Endothelial cell of hepatic sinusoid (primary cell): ENCODE results near the gene TMEM135.

Experiments
- in situ Hi-C: cut with HindIII; loops from 2 replicates; pipeline ENCODE4 v1.10.0; 2017; ENCODE audit warnings: low sequenced_read_pairs

Gene TMEM135

GRCh38 chr11:87331273-87331672 lies 293.5 kb downstream of the TMEM135 start:
- in situ Hi-C loops, result no loop called here

DNA sequence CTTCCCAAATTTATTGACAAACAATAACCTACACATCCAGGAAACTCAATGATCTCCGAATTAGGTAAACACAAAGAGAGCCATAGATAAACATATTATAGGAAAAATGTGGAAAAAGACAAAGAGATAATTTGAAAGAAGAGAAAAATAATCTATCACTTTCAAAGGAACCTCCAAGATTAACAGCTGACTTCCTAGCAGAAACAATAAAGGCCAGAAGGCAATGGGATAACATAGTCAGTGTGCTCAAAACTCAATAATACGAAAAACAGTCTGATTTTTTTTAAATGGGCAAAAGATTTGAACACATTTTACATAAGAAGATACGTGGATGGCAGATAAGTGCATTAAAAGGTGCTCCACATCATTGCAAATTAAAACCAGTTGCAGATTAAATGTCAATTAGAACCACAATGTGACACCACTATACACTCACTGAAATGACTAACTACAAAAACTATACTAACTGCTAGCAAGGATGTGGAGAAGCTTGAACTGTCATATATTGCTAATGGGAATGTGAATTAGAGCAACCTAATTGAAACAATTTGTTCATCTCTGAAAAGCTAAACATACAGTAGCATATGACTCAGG lies 300.4 kb downstream of the TMEM135 start:
- in situ Hi-C loops, result no loop called here

DNA sequence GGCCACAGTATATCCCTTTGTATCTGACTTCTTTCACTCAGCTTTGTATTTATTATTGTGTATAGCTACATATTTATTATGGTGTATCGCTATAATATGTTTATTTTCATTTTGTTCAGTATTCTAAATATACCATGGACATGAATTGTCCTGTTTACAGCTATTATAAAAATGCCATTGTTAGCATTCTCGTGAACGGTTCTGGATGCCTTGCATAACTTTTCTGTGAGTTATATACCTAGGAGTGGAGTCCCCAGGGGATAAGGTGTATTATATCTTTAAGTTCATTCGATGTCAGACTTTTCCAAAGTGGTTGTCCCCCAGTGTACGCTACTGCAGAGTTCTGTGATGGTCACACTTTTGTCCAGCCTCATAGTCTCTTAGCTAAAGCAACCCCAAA lies 301.7 kb downstream of the TMEM135 start:
- in situ Hi-C loops, result no loop called here

- in situ Hi-C loops, result no loop called here
Observed at GRCh38 chr11:87347441-87347840, 309.7 kb downstream of the TMEM135 start.

DNA sequence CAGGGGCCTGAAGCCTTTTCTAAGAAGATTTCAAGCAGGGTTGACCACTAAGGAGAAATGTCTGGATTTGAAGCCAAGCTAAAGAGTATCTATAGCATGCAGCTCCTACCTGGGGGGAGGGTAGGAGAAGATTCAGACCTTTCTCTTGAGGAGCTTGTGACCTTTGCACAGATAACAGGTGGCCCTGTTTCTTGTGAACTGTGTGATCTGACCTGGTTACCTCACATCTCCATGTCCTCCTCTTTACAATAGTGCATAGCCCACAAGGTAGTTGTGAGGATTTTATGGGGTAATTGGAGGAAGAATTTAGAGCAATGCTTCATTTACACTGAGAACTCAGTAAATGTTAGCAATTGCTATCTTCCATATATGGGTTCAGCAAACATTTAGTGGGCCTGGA lies 310.1 kb downstream of the TMEM135 start:
- in situ Hi-C loops, result no loop called here

GRCh38 chr11:87351676-87352075 lies 313.9 kb downstream of the TMEM135 start:
- in situ Hi-C loops, result no loop called here

DNA sequence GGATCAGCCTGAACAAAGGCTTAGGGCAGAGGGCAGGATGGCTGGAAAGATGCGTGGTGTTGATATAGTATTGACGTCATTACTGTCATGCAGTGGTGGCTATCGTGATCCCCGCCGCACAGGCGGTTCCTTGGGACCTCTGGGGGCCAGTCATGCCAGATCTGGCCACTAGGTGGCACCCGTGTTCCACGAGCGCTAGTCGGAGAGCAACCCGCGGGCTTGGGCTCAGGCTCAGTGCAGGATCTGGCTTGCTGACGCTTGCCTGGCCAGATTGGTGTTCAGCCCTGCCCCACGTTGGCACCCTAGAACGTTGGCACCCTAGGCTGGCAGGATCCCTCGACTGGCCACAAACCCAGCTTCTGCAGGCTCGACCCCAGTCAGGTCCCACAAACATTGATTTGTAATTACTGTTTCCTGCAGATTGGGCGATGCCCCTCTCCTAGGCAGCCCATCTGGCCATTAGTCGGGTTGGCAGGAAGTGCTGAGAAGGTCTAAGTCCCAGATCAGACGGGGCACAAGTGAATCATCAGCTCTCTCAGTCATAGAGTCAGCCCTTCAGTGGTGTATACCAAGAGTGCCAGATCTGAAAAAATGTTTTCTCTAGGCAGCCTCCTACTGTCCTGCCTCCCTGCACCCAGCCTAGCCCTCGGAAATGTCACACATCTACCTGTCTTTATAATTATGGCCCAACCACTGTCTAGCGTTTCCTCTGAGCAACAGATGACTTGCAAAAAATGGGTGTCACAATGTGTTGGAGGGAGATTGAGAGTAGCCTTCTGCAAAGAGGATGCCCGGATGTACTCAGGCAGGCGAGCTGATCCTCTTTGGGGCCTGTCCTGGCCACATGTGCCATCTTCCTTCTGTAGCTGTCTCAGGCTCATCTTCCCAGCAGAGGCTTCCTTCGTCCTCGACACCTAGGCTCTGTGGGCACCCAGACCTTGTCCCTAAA lies 315.3 kb downstream of the TMEM135 start:
- in situ Hi-C loops, result no loop called here

DNA sequence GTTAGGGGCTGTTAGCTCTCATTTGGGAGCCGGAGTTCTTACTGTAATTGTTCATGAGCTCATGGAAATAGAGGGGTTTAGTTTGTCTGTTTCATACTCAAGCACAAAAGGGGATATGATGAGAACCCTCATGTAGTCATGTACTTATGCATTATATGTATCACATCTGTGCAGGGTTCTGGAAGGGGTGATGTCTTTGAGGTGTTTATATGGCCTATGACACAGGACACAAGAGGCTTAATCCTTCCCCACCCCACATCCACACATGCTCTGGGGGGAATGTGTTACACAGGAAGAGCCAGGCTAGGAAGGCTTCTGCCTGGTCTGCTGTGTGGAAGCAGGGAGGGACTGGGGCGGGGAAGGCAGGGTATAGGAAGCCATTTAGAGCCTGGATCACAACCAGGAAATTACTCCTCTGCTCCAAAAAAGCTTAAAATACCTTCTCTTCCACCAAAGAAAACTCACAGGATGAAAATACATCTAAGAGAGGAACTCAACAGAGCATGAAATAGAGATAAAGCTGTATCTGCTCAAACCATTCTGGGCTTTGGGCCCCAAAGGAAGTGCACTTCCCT lies 316.1 kb downstream of the TMEM135 start:
- in situ Hi-C loops, result no loop called here

DNA sequence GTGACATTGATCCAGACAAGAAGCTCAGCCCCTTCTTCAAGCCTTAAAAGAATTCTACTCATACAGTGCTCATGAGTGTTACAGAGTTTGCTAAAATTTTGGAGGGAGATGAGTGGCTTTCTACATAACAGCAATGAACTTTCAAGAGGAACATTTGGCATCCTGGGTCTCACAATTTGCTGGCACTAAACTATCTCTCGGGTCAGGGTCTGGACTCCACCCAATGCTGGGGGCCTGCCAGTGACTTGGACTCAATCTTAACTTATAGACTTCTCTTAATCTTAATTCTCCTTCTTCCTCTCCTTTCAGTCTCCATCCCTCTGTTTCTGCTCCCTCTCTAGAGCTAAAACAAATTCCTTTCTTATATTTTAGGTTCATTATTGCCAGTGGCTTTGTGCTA lies 317.9 kb downstream of the TMEM135 start:
- in situ Hi-C loops, result no loop called here

- in situ Hi-C loops, result no loop called here
Observed at GRCh38 chr11:87356428-87356827, 318.7 kb downstream of the TMEM135 start.

GRCh38 chr11:87358461-87358860 lies 320.7 kb downstream of the TMEM135 start:
- in situ Hi-C loops, result no loop called here

DNA sequence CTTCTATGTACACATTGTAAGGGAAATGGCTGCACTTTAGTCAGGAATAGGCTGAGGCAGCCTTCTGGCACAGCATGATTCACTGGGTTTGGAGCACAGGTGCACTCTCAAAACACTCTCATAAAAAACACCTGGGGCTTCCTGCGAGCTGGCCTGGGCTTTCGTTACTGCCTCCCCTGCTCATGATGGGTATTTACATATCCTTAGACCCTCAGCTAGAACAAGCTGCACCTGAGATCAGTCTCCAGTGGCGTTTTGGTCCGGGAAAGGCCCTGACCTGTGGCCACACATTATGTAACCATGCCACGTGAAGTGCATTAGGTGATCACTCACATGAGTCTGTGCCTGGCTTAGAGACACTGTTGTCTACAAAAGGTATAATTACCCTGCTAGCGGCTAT lies 321.7 kb downstream of the TMEM135 start:
- in situ Hi-C loops, result no loop called here

DNA sequence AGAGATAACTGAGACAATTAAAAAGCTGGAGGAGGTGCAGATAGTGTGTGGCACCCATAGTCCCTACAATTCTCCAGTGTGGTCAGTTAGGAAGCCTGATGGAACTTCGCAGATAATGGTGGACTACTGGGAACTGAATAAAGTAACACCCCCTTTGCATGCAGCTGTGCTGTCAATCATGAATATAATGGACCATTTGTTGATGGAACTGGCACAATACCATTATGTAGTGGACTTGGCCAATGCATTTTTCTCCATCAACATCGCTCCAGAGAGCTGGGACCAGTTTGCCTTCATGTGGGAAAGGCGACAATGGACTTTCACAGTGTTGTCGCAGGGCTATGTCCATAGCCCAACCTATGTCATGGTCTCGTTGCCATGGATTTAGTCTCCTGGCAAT lies 324.2 kb downstream of the TMEM135 start:
- in situ Hi-C loops, result no loop called here

GRCh38 chr11:87366346-87366745 lies 328.6 kb downstream of the TMEM135 start:
- in situ Hi-C loops, result no loop called here

- in situ Hi-C loops, result no loop called here
Observed at GRCh38 chr11:87366763-87367405, 329.1 kb downstream of the TMEM135 start.

GRCh38 chr11:87368151-87368550 lies 330.4 kb downstream of the TMEM135 start:
- in situ Hi-C loops, result no loop called here

DNA sequence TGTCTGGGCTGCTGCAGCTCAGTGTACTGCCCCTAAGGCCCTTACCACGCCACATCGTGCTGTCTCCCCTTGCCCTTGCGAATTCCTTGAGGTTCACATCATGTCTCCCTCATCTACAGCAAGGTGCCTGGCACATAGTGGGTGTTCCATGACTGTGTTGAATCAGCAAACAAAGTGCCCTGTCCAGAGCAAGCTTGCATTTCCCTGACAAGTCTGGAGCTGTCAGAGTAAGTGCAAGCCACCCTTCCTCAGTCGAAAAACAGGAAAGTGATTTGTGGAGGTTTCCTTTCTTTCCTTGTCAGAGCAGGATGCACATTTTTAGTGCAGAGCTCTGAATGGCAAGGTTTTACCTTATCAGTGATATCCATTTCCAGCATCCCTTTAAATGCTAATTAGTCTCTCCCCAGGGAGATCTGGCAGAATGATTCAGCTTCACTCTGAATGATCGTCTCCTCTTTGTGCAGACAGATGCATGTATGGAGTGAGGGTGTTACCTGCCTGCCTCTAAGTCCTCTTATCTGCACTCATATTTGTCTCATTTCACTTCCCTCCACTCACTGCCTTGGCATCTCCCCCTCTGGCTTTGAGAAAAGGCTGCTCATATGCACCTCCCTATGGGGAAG lies 331.2 kb downstream of the TMEM135 start:
- in situ Hi-C loops, result no loop called here

GRCh38 chr11:87369888-87370287 lies 332.2 kb downstream of the TMEM135 start:
- in situ Hi-C loops, result no loop called here

DNA sequence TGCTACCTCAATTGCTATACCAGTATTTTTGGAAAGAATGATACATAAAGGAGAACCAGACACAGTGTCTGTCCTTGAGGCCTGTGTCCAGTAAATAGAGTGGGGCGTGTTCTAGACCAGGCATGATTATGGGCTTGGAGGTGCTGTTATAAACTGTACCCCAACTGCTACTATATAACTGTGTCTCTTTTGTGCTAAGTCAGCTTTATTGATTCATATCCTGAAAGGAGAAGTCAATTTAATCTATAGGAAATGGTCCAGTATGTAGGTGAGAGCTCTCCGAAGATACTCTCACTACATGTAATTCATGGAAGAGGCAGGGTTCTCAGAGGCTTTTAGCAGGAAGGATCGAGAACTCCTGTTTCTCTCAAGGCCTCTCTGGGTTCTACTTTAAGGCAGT lies 334.3 kb downstream of the TMEM135 start:
- in situ Hi-C loops, result no loop called here
